ENCODE results near the gene IL17A.
A peak's percentile ranks its signal among the peaks of the same experiment; 100 is the strongest.
"Not testable (repeated sequence)": the region's sequence is repeated elsewhere in the genome, so short reads cannot be mapped to it uniquely, and the experiment has no call there.

Gene IL17A

DNA sequence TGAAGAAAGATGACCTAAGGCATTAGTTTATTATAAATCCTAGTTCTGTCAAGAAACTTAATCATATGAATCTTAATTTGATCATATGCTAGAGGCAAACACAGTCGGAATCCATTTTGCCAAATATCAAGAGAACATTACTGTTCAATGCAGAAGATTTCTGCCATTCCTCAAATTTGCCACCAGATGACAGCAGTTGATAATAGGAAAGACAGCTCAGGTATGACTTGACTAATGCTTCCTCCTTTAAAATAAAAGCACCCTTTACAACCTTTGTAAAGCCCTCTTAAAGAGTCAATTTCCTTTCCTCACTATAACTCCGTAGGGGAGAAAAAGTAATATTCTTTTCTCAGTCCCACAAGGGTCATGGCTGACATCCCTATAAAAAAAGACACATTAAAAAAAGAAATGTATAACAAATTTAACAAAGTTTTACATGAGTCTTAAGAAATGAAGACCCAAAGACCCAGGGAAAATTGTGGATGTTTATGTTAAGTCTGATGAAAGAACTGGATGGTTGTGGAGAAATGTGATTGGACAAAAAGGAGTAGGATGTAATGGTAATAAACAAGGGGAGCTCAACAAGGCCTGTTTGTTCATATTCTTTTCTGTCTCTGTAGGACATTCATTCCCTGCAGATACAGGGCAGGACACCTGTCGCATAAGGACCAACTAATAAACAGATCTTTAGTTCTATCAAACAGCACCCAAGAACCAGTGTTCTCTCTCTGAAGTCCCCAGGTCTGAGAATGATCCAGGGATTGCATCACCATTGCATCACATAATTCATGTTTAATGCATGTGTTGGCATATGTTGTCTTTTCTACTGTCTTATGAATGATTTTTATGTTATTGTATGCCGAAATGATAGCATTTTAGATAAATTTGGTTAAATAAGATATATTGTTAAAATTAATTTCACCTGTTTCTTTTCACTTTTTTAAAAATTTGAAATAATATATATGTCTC, 23.0 kb upstream of the IL17A start:
- no peak overlapping the region for H3K9ac ChIP-seq (ENCODE audit: low read depth, low read length)
- peak overlapping the region; percentile 54; the same call in 1 of the 2 replicates for H2AFZ ChIP-seq (ENCODE audit: low read depth, low read length)
- no peak overlapping the region for H3K27ac ChIP-seq (ENCODE audit: low read length)
- no peaks in the 10 kb centered on the region for H4K20me1 ChIP-seq (ENCODE audit: insufficient read depth, low read length)
- ATAC-seq (ENCODE audit: insufficient read depth, low read depth) (peak; percentile 96), DNase-seq (peak; percentile 26)
- H3K4me2 ChIP-seq (ENCODE audit: insufficient read depth, low read length): no peak overlapping the region
- H3K36me3 ChIP-seq (ENCODE audit: insufficient read depth, low read length): no peaks in the 10 kb centered on the region
- H3K9me3 ChIP-seq (ENCODE audit: insufficient read depth, low read length, severe bottlenecking): peaks cover 7% of the 10 kb centered on the region
- H3K4me3 ChIP-seq (ENCODE audit: low read depth in 1 of 2, low read length in 2 of 2): no peak overlapping the region
- no peaks in the 10 kb centered on the region for H3K79me2 ChIP-seq (ENCODE audit: insufficient read depth, low read length)
- no peaks in the 10 kb centered on the region for H3K27me3 ChIP-seq (ENCODE audit: insufficient read depth, low read length, poor library complexity)
- no peak for TF ChIP-seq EZH2 (IDR thresholded peaks at IDR 0.05; ENCODE audit: borderline replicate concordance, low read depth, low read length, severe bottlenecking)
- TF ChIP-seq, protein P1, sequence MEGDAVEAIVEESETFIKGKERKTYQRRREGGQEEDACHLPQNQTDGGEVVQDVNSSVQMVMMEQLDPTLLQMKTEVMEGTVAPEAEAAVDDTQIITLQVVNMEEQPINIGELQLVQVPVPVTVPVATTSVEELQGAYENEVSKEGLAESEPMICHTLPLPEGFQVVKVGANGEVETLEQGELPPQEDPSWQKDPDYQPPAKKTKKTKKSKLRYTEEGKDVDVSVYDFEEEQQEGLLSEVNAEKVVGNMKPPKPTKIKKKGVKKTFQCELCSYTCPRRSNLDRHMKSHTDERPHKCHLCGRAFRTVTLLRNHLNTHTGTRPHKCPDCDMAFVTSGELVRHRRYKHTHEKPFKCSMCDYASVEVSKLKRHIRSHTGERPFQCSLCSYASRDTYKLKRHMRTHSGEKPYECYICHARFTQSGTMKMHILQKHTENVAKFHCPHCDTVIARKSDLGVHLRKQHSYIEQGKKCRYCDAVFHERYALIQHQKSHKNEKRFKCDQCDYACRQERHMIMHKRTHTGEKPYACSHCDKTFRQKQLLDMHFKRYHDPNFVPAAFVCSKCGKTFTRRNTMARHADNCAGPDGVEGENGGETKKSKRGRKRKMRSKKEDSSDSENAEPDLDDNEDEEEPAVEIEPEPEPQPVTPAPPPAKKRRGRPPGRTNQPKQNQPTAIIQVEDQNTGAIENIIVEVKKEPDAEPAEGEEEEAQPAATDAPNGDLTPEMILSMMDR (IDR thresholded peaks at IDR 0.05; ENCODE audit: borderline replicate concordance, extremely low read depth, low read length, poor library complexity, severe bottlenecking): peak; percentile 97
- H3K4me1 ChIP-seq (ENCODE audit: insufficient read depth, low read length): peaks cover 14% of the 10 kb centered on the region; the same call in 1 of the 2 replicates

DNA sequence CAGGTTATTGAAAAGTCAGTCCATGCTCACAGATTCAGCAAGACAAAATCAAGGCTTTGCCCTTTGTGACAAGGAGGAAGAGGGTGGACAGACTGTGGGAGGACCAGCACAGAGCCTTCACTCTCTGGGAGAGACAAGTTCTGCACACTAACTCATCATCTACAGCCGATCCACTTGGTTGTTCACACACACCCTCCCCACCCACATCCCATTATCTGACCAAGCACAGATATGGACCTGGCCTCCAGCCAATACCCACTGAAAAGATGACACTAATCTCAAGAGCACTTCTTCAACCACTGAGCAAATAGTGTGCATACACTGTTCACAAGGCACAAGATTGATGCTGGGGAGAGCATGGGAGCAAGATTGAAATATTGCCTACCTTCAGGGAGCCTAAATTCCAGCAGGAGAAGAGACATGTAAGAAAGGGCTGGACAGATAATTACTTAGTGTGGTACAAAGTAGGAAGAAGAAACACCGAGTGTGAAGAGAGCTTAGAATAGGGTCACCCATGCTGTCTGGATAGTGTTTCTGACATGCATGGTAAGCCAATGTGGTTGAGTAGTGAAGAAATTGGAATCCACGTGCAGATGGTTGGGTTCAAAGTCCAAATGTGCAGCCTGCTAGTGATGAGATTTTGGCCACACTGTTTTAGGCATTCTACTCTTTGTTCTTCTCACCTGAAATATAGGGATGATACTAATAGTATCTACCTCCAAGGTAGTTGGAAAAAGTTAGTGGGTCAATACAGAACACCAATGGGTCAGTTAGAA, 21.7 kb upstream of the IL17A start:
- no peak overlapping the region for H2AFZ ChIP-seq (ENCODE audit: low read depth, low read length)
- no peak overlapping the region for H3K4me3 ChIP-seq (ENCODE audit: low read depth in 1 of 2, low read length in 2 of 2)
- H3K36me3 ChIP-seq (ENCODE audit: insufficient read depth, low read length): no peaks in the 10 kb centered on the region
- H3K4me1 ChIP-seq (ENCODE audit: insufficient read depth, low read length): peaks cover 14% of the 10 kb centered on the region; the same call in 1 of the 2 replicates
- H4K20me1 ChIP-seq (ENCODE audit: insufficient read depth, low read length): no peaks in the 10 kb centered on the region
- H3K27ac ChIP-seq (ENCODE audit: low read length): no peak overlapping the region
- TF ChIP-seq, protein P1 (IDR thresholded peaks at IDR 0.05; ENCODE audit: borderline replicate concordance, extremely low read depth, low read length, poor library complexity, severe bottlenecking): no peak
- TF ChIP-seq EZH2 (IDR thresholded peaks at IDR 0.05; ENCODE audit: borderline replicate concordance, low read depth, low read length, severe bottlenecking): no peak
- H3K79me2 ChIP-seq (ENCODE audit: insufficient read depth, low read length): no peaks in the 10 kb centered on the region
- H3K27me3 ChIP-seq (ENCODE audit: insufficient read depth, low read length, poor library complexity): no peaks in the 10 kb centered on the region
- ATAC-seq (ENCODE audit: insufficient read depth, low read depth): no peak
- DNase-seq: no peak
- H3K9ac ChIP-seq (ENCODE audit: low read depth, low read length): no peak overlapping the region
- H3K9me3 ChIP-seq (ENCODE audit: insufficient read depth, low read length, severe bottlenecking): peaks cover 9% of the 10 kb centered on the region
- H3K4me2 ChIP-seq (ENCODE audit: insufficient read depth, low read length): no peak overlapping the region

DNA sequence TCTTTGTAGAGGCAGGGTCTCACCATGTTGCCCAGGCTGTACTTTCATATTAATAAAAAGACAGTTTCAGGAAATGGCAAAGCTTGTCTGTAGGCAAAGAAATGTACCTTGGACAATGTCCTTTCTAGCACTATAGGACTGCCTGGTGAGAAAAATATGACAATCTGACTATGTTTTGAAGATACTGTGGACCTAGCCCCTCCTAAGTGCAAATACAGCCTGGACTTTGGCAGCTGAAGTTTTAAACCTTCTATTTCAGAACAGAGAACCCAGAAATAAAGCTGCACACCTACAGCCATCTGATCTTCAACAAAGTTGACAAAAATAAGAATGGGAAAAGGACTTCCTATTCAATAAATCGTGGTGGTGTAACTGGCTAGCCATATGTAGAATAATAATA, 18.9 kb upstream of the IL17A start:
- Histone ChIP-seq H3K79me2 (ENCODE audit: insufficient read depth, low read length) (no peaks in the 10 kb centered on the region), H4K20me1 (ENCODE audit: insufficient read depth, low read length) (no peaks in the 10 kb centered on the region), H3K4me2 (ENCODE audit: insufficient read depth, low read length) (no peak overlapping the region), H3K27me3 (ENCODE audit: insufficient read depth, low read length, poor library complexity) (no peaks in the 10 kb centered on the region), H3K4me1 (ENCODE audit: insufficient read depth, low read length) (peaks cover 14% of the 10 kb centered on the region; the same call in 1 of the 2 replicates), H2AFZ (ENCODE audit: low read depth, low read length) (no peak overlapping the region), H3K36me3 (ENCODE audit: insufficient read depth, low read length) (no peaks in the 10 kb centered on the region), H3K27ac (ENCODE audit: low read length) (no peak overlapping the region), H3K4me3 (ENCODE audit: low read depth in 1 of 2, low read length in 2 of 2) (no peak overlapping the region), H3K9ac (ENCODE audit: low read depth, low read length) (no peak overlapping the region), H3K9me3 (ENCODE audit: insufficient read depth, low read length, severe bottlenecking) (peaks cover 2% of the 10 kb centered on the region)
- no peak for DNase-seq
- ATAC-seq (ENCODE audit: insufficient read depth, low read depth): no peak
- no peak for TF ChIP-seq EZH2 (IDR thresholded peaks at IDR 0.05; ENCODE audit: borderline replicate concordance, low read depth, low read length, severe bottlenecking)
- TF ChIP-seq, protein P1 (IDR thresholded peaks at IDR 0.05; ENCODE audit: borderline replicate concordance, extremely low read depth, low read length, poor library complexity, severe bottlenecking): no peak

DNA sequence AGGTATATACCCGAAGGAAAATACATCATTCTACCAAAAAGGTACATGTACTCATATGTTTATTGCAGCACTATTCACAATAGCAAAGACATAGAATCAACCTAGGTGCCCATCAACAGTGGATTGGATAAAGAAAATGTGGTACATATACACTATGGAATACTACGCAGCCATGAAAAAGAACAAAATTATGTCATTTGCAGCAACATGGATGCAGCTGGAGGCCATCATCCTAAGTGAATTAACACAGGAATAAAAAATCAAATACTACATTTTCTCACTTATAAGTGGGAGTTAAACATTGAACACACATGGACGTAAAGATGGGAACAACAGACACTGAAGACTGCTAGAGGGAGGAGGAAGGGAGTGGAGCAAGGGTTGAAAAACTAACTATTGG, 17.8 kb upstream of the IL17A start:
- H3K27ac ChIP-seq (ENCODE audit: low read length); H3K4me1 ChIP-seq (ENCODE audit: insufficient read depth, low read length); H3K27me3 ChIP-seq (ENCODE audit: insufficient read depth, low read length, poor library complexity); DNase-seq; H3K4me2 ChIP-seq (ENCODE audit: insufficient read depth, low read length); H3K79me2 ChIP-seq (ENCODE audit: insufficient read depth, low read length); H3K9me3 ChIP-seq (ENCODE audit: insufficient read depth, low read length, severe bottlenecking); H3K9ac ChIP-seq (ENCODE audit: low read depth, low read length); ATAC-seq (ENCODE audit: insufficient read depth, low read depth); H3K36me3 ChIP-seq (ENCODE audit: insufficient read depth, low read length); H4K20me1 ChIP-seq (ENCODE audit: insufficient read depth, low read length); H3K4me3 ChIP-seq (ENCODE audit: low read depth in 1 of 2, low read length in 2 of 2); H2AFZ ChIP-seq (ENCODE audit: low read depth, low read length): not testable (repeated sequence)
